Neutrophil (primary cell): ENCODE results near the gene DOCK9.

ENCODE experiments used
- H3K27ac ChIP-seq: fragments of 200-600 bp; sonication (generic); 2 replicates; pipeline ENCODE4 v1.5.1; 2016; ENCODE audit warnings: mild to moderate bottlenecking, moderate library complexity
- H3K27me3 ChIP-seq: fragments of 200-600 bp; sonication (generic); 2 replicates; pipeline ENCODE4 v1.6.0; 2016; ENCODE audit warnings: mild to moderate bottlenecking
- H3K36me3 ChIP-seq: fragments of 200-600 bp; sonication (generic); 2 replicates; pipeline ENCODE4 v1.5.1; 2017
- H3K4me1 ChIP-seq, 2 experiments: fragments of 200-600 bp in 1 of 2; sonication (generic) in 1 of 2; 1 replicate in 1 of 2; 2 replicates in 1 of 2; pipeline versions ENCODE4 v1.5.1 to v1.6.1; 2013 to 2016; ENCODE audit warnings: low read depth in 1 of 2, low read length in 1 of 2, mild to moderate bottlenecking in 1 of 2, moderate library complexity in 1 of 2; ENCODE audit not compliant: control insufficient read depth in 1 of 2, insufficient read depth in 1 of 2
- H3K4me3 ChIP-seq, 2 experiments: fragments of 200-600 bp in 1 of 2; sonication (generic) in 1 of 2; 1 replicate in 1 of 2; 2 replicates in 1 of 2; pipeline ENCODE4 v1.5.1; 2013 to 2016; ENCODE audit warnings: low read depth in 1 of 2, low read length in 1 of 2, mild to moderate bottlenecking in 1 of 2, moderate library complexity in 1 of 2
- H3K9me3 ChIP-seq: fragments of 200-600 bp; sonication (generic); 2 replicates; pipeline ENCODE4 v1.5.1; 2016
- CTCF ChIP-seq: fragments of 200-600 bp; sonication (generic); IDR thresholded peaks from 2 replicates; pipeline ENCODE4 v1.5.1; 2016; ENCODE audit warnings: antibody characterized with exemption

The DOCK9 gene

DNA sequence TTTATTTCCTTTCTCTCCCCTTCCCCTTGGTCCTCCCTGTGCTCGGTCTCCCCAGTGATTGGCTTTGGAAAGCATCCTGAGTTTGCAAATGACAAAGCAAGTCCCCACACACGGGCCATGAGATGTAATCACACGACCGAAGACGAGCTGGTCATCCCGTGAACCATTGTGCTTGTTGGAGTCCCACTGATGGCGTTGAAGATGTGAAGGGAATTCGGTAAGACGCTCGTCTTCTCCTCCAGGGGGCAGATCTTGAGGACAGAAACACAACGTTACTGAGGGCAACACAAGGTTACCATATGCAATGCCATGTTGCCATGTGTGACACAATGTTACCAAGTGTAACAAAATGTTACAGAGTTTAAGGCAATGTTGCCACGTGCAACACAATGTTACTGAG, 183.4 kb downstream of the DOCK9 start:
- H3K36me3 ChIP-seq = no peaks in the 10 kb centered on the region
- TF ChIP-seq CTCF = no peak
- no peaks in the 10 kb centered on the region for H3K9me3 ChIP-seq
- peaks cover 8% of the 10 kb centered on the region for H3K27me3 ChIP-seq
- H3K4me1 ChIP-seq = no peaks in the 10 kb centered on the region
- H3K27ac ChIP-seq = no peak overlapping the region
- no peak overlapping the region for H3K4me3 ChIP-seq

- no peaks in the 10 kb centered on the region for H3K4me1 ChIP-seq
- H3K36me3 ChIP-seq = no peaks in the 10 kb centered on the region
- H3K27ac ChIP-seq = no peak overlapping the region
- H3K27me3 ChIP-seq = peaks cover 18% of the 10 kb centered on the region
- no peak overlapping the region for H3K4me3 ChIP-seq
- no peaks in the 10 kb centered on the region for H3K9me3 ChIP-seq
- no peak for TF ChIP-seq CTCF
Observed at GRCh38 chr13:98792785-98793495, 184.9 kb downstream of the DOCK9 start.

DNA sequence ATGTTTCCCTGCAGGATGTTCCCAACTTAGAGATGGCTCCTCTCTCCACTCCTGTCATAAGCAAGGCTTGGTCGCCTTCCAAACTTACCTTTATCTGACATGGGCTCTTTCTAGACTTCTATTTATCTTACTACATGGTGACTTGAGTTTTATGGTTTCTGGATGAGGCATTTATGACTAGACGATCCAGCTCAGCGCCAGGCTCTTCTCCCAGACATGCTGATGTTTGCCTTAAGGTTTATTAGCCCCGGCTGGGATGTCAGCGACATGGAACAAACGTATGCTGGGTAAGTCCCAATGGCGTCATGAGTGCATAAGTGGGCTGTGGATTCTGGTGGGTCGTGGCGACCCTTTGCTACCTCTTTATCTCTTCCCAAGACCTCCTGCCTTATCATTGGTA, 185.5 kb downstream of the DOCK9 start:
- Histone ChIP-seq H3K4me1 (no peaks in the 10 kb centered on the region), H3K27me3 (peaks cover 19% of the 10 kb centered on the region), H3K4me3 (no peak overlapping the region), H3K36me3 (no peaks in the 10 kb centered on the region), H3K9me3 (no peaks in the 10 kb centered on the region), H3K27ac (no peak overlapping the region)
- TF ChIP-seq CTCF = no peak

GRCh38 chr13:98791611-98792010, 186.3 kb downstream of the DOCK9 start:
- no peak for TF ChIP-seq CTCF
- Histone ChIP-seq H3K9me3 (no peaks in the 10 kb centered on the region), H3K4me3 (no peak overlapping the region), H3K36me3 (no peaks in the 10 kb centered on the region), H3K4me1 (no peaks in the 10 kb centered on the region), H3K27me3 (peaks cover 26% of the 10 kb centered on the region), H3K27ac (no peak overlapping the region)

DNA sequence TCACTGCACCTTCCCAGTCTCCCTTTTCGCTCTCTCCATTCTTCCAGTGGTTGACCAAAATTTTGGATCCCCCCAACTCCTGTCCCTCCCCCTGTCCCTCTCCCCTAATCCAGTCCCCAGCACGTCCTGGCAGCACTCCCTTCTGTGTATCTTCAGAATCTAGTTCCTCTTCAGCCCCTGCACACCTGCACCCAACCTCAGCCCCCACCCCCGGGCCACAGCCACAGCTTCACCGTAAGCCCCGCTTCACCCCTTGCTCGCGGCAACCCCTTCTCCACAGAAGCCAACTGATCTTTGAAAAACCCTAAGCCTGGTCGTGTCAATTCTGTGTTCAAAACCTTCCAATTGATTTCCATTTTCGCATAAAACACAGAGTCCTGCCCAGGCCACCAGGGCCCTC, 189.9 kb downstream of the DOCK9 start:
- H3K27ac ChIP-seq = no peak overlapping the region
- H3K4me3 ChIP-seq = no peak overlapping the region
- H3K27me3 ChIP-seq = peaks cover 30% of the 10 kb centered on the region
- H3K9me3 ChIP-seq = no peaks in the 10 kb centered on the region
- no peaks in the 10 kb centered on the region for H3K36me3 ChIP-seq
- H3K4me1 ChIP-seq = no peaks in the 10 kb centered on the region
- no peak for TF ChIP-seq CTCF
